Brain microvascular endothelial cell (primary cell): ENCODE measurements around the gene DAB2IP.
"Not testable (repeated sequence)": the region's sequence is repeated elsewhere in the genome, so short reads cannot be mapped to it uniquely, and the experiment has no call there.

Experiments
- DNase-seq: peaks from one replicate; pipeline ENCODE4 v3.0.0-alpha.2; 2020
- H3K27ac ChIP-seq: fragments of 250-450 bp; sonication (Bioruptor Pico); 2 replicates; pipeline ENCODE4 v1.5.1; 2020; ENCODE audit warnings: mild to moderate bottlenecking, moderate library complexity
- H3K27me3 ChIP-seq: fragments of 250-450 bp; sonication (Bioruptor Pico); replicated peaks from 2 replicates; pipeline ENCODE4 v1.5.1; 2020; ENCODE audit warnings: mild to moderate bottlenecking
- H3K36me3 ChIP-seq: fragments of 250-450 bp; sonication (Bioruptor Pico); replicated peaks from 2 replicates; pipeline ENCODE4 v1.5.1; 2020; ENCODE audit warnings: mild to moderate bottlenecking
- H3K4me3 ChIP-seq: 2 replicates; pipeline ENCODE4 v1.5.1; 2011; ENCODE audit warnings: low read depth, mild to moderate bottlenecking, control low read depth, low read length, moderate library complexity
- in situ Hi-C: cut with HindIII; loops from 2 replicates; pipeline ENCODE4 v1.10.0; 2017; ENCODE audit warnings: low sequenced_read_pairs, low pct_ligation_motif_present
- TF ChIP-seq, protein P1 (sequence below): IDR thresholded peaks from 2 replicates; pipeline ENCODE4 v1.5.1; 2011; ENCODE audit warnings: low read depth, mild to moderate bottlenecking, moderate library complexity, low read length, control low read depth, inconsistent platforms; ENCODE audit errors: missing control alignments

DAB2IP gene

DNA sequence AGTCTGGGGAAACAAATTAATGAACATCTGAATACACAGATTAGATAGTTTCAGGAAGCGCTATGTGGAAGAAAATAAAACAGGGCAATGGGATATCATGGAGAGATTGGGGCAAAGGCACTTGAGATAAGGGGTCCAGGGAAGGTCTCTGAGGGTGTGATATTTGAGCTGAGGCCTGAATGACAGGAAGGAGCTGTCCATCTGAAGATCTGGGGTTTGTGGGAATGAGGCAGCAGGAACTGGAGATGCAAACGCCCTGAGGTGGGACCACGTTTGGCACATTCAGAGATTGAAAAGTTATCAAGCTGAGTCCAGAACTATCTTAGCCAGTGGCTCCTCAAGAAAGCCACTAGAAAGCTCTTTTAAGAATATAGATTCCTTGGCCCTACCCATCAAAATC is 8.7 kb upstream of the DAB2IP start:
- in situ Hi-C loops, result no loop called here

GRCh38 chr9:121643473-121643872 is 8.0 kb upstream of the DAB2IP start:
- in situ Hi-C loops, result no loop called here
- no peak overlapping the region for H3K4me3 ChIP-seq
- DNase-seq, result no peak
- no peaks in the 10 kb centered on the region for H3K27me3 ChIP-seq
- H3K27ac ChIP-seq, result no peak overlapping the region
- no peaks in the 10 kb centered on the region for H3K36me3 ChIP-seq
- TF ChIP-seq, protein P1, sequence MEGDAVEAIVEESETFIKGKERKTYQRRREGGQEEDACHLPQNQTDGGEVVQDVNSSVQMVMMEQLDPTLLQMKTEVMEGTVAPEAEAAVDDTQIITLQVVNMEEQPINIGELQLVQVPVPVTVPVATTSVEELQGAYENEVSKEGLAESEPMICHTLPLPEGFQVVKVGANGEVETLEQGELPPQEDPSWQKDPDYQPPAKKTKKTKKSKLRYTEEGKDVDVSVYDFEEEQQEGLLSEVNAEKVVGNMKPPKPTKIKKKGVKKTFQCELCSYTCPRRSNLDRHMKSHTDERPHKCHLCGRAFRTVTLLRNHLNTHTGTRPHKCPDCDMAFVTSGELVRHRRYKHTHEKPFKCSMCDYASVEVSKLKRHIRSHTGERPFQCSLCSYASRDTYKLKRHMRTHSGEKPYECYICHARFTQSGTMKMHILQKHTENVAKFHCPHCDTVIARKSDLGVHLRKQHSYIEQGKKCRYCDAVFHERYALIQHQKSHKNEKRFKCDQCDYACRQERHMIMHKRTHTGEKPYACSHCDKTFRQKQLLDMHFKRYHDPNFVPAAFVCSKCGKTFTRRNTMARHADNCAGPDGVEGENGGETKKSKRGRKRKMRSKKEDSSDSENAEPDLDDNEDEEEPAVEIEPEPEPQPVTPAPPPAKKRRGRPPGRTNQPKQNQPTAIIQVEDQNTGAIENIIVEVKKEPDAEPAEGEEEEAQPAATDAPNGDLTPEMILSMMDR, result no peak

More for the DNA sequence above, 8.7 kb upstream of the DAB2IP start:
- TF ChIP-seq, protein P1, result no peak
- Histone ChIP-seq H3K27ac (no peak overlapping the region), H3K27me3 (no peaks in the 10 kb centered on the region), H3K4me3 (no peak overlapping the region), H3K36me3 (no peaks in the 10 kb centered on the region)
- DNase-seq, result no peak

DNA sequence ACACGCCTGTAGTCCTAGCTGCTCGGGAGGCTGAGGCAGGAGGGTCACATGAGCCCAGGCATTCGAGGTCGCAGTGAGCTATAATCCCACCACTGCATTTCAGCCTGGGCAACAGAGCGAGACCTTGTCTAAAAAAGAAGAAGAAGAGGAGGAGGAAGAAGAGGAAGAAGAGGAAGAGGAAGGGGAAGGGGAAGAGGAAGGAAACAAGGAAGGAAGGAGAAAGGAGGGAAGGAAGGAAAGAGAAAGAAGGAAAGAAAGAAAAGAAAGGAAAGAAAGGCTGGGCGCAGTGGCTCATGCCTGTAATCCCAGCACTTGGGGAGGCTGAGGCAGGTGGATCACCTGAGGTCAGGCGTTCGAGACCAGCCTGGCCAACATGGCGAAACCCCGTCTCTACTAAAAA is 7.4 kb upstream of the DAB2IP start:
- DNase-seq, H3K27ac ChIP-seq, in situ Hi-C loops, H3K4me3 ChIP-seq, H3K36me3 ChIP-seq, H3K27me3 ChIP-seq: not testable (repeated sequence)

- Histone ChIP-seq H3K36me3 (no peaks in the 10 kb centered on the region), H3K27ac (no peak overlapping the region), H3K27me3 (no peaks in the 10 kb centered on the region), H3K4me3 (no peak overlapping the region)
- in situ Hi-C loops, result no loop called here
- TF ChIP-seq, protein P1, result no peak
- no peak for DNase-seq
Observed at GRCh38 chr9:121645003-121645402, 6.4 kb upstream of the DAB2IP start.

DNA sequence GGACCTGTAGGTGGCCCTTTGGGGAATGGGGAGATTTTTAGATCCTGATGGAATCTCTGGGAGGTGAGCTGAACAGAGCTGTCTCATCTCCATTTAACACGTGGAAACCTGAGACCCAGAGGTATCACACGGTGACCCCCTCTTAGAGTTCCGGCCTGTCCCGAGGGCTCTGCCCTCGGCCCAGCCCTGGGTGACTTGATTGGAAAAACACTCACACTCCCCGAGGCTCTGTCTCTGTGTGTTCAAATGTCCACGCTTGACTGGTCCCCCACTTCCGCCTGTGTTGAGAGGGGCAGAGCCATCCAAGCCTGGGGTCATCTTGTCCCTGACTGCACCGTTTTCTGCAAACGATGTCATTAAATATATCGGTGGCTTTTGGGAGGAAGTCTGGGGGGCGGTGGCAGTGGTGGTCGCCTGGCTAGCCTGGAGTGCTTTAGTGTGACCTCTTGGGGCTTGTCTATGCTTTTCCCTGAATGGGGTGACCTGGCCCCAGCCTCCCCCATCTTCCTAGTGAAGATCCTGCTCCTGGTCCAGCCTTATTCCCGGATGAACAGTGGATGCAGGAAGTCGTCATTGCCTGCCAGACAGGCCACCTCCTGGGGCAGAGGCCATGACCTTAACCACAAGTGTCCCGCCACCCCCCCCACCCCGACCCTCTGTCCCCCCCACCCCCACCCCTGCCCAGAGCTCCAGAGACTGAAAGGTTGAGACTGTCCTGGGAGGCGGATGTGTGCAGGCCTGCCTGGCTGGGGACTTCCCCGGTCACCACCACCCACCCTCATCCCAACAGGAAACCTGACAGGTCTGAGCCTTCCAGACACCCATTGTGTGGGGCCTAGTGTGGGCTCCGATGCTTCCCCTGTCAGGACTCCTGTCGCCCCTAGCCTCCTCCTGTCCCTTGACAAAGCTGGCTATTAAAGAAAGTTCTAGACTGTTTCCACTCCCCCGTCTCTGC is 5.3 kb upstream of the DAB2IP start:
- Histone ChIP-seq H3K27me3 (no peaks in the 10 kb centered on the region), H3K4me3 (no peak overlapping the region), H3K27ac (no peak overlapping the region), H3K36me3 (no peaks in the 10 kb centered on the region)
- no peak for DNase-seq
- in situ Hi-C loops, result no loop called here
- TF ChIP-seq, protein P1, result no peak

GRCh38 chr9:121646992-121647391 is 4.4 kb upstream of the DAB2IP start:
- no peak overlapping the region for H3K4me3 ChIP-seq
- TF ChIP-seq, protein P1, result no peak
- in situ Hi-C loops, result no loop called here
- H3K36me3 ChIP-seq, result no peaks in the 10 kb centered on the region
- H3K27me3 ChIP-seq, result peaks cover 4% of the 10 kb centered on the region
- no peak overlapping the region for H3K27ac ChIP-seq
- DNase-seq, result no peak
